DLD1 (cell line): ENCODE measurements around the gene APH1B.
"Not testable (repeated sequence)": the region's sequence is repeated elsewhere in the genome, so short reads cannot be mapped to it uniquely, and the experiment has no call there.

Experiments used
- in situ Hi-C: cut with HindIII; loops from 2 replicates; pipeline ENCODE4 v1.10.0; 2017; ENCODE audit warnings: low sequenced_read_pairs

APH1B gene

GRCh38 chr15:63327648-63328421, 50.4 kb downstream of the APH1B start:
- in situ Hi-C loops: no loop called here

- in situ Hi-C loops: no loop called here
Measured at GRCh38 chr15:63329567-63330350, 52.4 kb downstream of the APH1B start.

- in situ Hi-C loops: no loop called here
Measured at GRCh38 chr15:63330926-63331325, 53.5 kb downstream of the APH1B start.

GRCh38 chr15:63331456-63331855, 54.1 kb downstream of the APH1B start:
- in situ Hi-C loops: no loop called here

GRCh38 chr15:63332367-63333124, 55.1 kb downstream of the APH1B start:
- in situ Hi-C loops: no loop called here

GRCh38 chr15:63334821-63335220, 57.4 kb downstream of the APH1B start:
- in situ Hi-C loops: no loop called here

- in situ Hi-C loops: no loop called here
Measured at GRCh38 chr15:63335543-63336240, 58.3 kb downstream of the APH1B start.

GRCh38 chr15:63337046-63337445, 59.6 kb downstream of the APH1B start:
- in situ Hi-C loops: no loop called here

- in situ Hi-C loops: no loop called here
Measured at GRCh38 chr15:63338170-63338569, 60.8 kb downstream of the APH1B start.

GRCh38 chr15:63339006-63339766, 61.8 kb downstream of the APH1B start:
- in situ Hi-C loops: no loop called here

GRCh38 chr15:63339836-63340235, 62.4 kb downstream of the APH1B start:
- in situ Hi-C loops: no loop called here

GRCh38 chr15:63340353-63340752, 62.9 kb downstream of the APH1B start:
- in situ Hi-C loops: no loop called here

- in situ Hi-C loops: no loop called here
Measured at GRCh38 chr15:63340878-63341277, 63.5 kb downstream of the APH1B start.

- in situ Hi-C loops: no loop called here
Measured at GRCh38 chr15:63341898-63342297, 64.5 kb downstream of the APH1B start.

GRCh38 chr15:63342996-63343562, 65.7 kb downstream of the APH1B start:
- in situ Hi-C loops: not testable (repeated sequence)

- in situ Hi-C loops: loop anchor here (5.0 kb wide), 1 partner anchor 47 kb away; no protein-coding TSS in a partner anchor
Measured at GRCh38 chr15:63344731-63345390, 67.5 kb downstream of the APH1B start.

- in situ Hi-C loops: loop anchor here (5.0 kb wide), 1 partner anchor 47 kb away; no protein-coding TSS in a partner anchor
Measured at GRCh38 chr15:63345391-63345752, 68.0 kb downstream of the APH1B start.

- in situ Hi-C loops: loop anchor here (5.0 kb wide), 1 partner anchor 45 kb away; no protein-coding TSS in a partner anchor
Measured at GRCh38 chr15:63347074-63347857, 69.9 kb downstream of the APH1B start.
